CD8-positive, alpha-beta memory T cell (primary cell): ENCODE measurements around the gene FTSJ3. TPM values are rescaled to one million over a fixed set of nuclear protein-coding genes. Genes with fewer than 3 reads are reported as not detected.

Source experiments
- CTCF ChIA-PET: fragments of 350-600 bp; sonication (Branson Sonifier 250); formaldehyde crosslinking; loops from one replicate; lab custom pipeline; 2021; ENCODE audit warnings: antibody characterized with exemption; lab: Charles Lee
- POLR2A ChIA-PET: fragments of 350-600 bp; sonication (Branson Sonifier 250); formaldehyde crosslinking; loops from one replicate; lab custom pipeline; 2021; ENCODE audit warnings: antibody characterized with exemption; lab: Charles Lee
- DNase-seq, 5 donors: peaks; one replicate each; pipeline versions ENCODE4 v3.0.0 to v3.0.0-alpha.2; 2020 to 2022; ENCODE audit warnings: mixed read lengths in 1 of 5
- H3K27ac ChIP-seq: one replicate; pipeline ENCODE4 v1.7.0; 2013; ENCODE audit warnings: low read depth, mild to moderate bottlenecking, low read length, moderate library complexity
- H3K27me3 ChIP-seq: 2 replicates; pipeline ENCODE4 v1.7.0; 2013; ENCODE audit warnings: low read length, mild to moderate bottlenecking; ENCODE audit not compliant: insufficient read depth, poor library complexity, severe bottlenecking
- H3K36me3 ChIP-seq: 2 replicates; pipeline ENCODE4 v1.7.0; 2013; ENCODE audit warnings: mild to moderate bottlenecking, low read length, moderate library complexity; ENCODE audit not compliant: insufficient read depth
- H3K4me1 ChIP-seq: 2 replicates; pipeline ENCODE4 v1.7.0; 2013; ENCODE audit warnings: mild to moderate bottlenecking, low read length, moderate library complexity; ENCODE audit not compliant: insufficient read depth
- H3K4me3 ChIP-seq: 2 replicates; pipeline ENCODE4 v1.7.0; 2013; ENCODE audit warnings: mild to moderate bottlenecking, low read length
- H3K9me3 ChIP-seq: 2 replicates; pipeline ENCODE4 v1.7.0; 2013; ENCODE audit warnings: mild to moderate bottlenecking, low read length
- H3K27ac Mint-ChIP-seq, 8 donors: one replicate each; pipeline ENCODE4 v1.8.0; 2020 to 2021; ENCODE audit warnings: mixed read lengths in 8 of 8, mild to moderate bottlenecking in 6 of 8, inconsistent platforms in 3 of 8, moderate library complexity in 3 of 8
- H3K27me3 Mint-ChIP-seq, 2 donors: one replicate each; pipeline ENCODE4 v1.8.0; 2020 to 2021; ENCODE audit warnings: mixed read lengths in 2 of 2, mild to moderate bottlenecking in 1 of 2, moderate library complexity in 1 of 2
- H3K36me3 Mint-ChIP-seq, 3 donors: one replicate each; pipeline ENCODE4 v1.8.0; 2020 to 2021; ENCODE audit warnings: mixed read lengths in 3 of 3, inconsistent platforms in 1 of 3, mild to moderate bottlenecking in 1 of 3
- H3K4me1 Mint-ChIP-seq, 3 donors: one replicate each; pipeline ENCODE4 v1.8.0; 2020 to 2021; ENCODE audit warnings: mixed read lengths in 3 of 3, inconsistent platforms in 1 of 3, mild to moderate bottlenecking in 1 of 3
- H3K4me3 Mint-ChIP-seq, 7 donors: one replicate each; pipeline ENCODE4 v1.8.0; 2020 to 2021; ENCODE audit warnings: mixed read lengths in 7 of 7, mild to moderate bottlenecking in 6 of 7, moderate library complexity in 4 of 7, inconsistent platforms in 2 of 7
- H3K9me3 Mint-ChIP-seq, 5 donors: one replicate each; pipeline ENCODE4 v1.8.0; 2020 to 2022; ENCODE audit warnings: mixed read lengths in 5 of 5, mild to moderate bottlenecking in 3 of 5, moderate library complexity in 2 of 5, inconsistent platforms in 1 of 5
- polyA plus RNA-seq: library from polyadenylated mRNA; unstranded; fragments of 300-500 nt; fragmentation: Illumina TruSeq; gene quantifications from one replicate; pipeline ENCODE4 v1.2.3, GENCODE V29; 2021
- total RNA-seq, 2 experiments: library from RNA; stranded (reverse); gene quantifications; one replicate each; pipeline ENCODE4 v1.2.3, GENCODE V29; 2021

FTSJ3 gene
- total and polyA plus RNA-seq, 3 experiments from 2014 or later: 34.8 to 102 (median 98.1) TPM

- ChIA-PET POLR2A (interaction anchor here (0.6 to 0.9 kb wide), 2 partner anchors 20 to 101 kb away, joined by 3 to 6 read pairs; no protein-coding TSS in a partner anchor), CTCF (interaction anchor here (1.5 kb wide), 1 partner anchor 11 kb away, joined by 7 read pairs; no protein-coding TSS in a partner anchor)
- H3K9me3 ChIP-seq: no peaks in the 10 kb centered on the region
- peaks cover 29% of the 10 kb centered on the region for H3K4me1 ChIP-seq
- H3K27me3 ChIP-seq: no peaks in the 10 kb centered on the region
- Mint-ChIP-seq H3K9me3 (no peaks in the 10 kb centered on the region), H3K4me1 (peaks cover 43 to 63% (median 44%) of the 10 kb centered on the region in 3 donors), H3K27ac (peak overlapping the region; percentile 29 to 99 (median 80)), H3K4me3 (peak overlapping the region in 3 of 7 donors; percentile 19 to 44 (median 25)), H3K36me3 (peaks cover 12 to 87% (median 25%) of the 10 kb centered on the region in 3 donors), H3K27me3 (peaks cover 0 to 2% of the 10 kb centered on the region in 2 donors)
- H3K36me3 ChIP-seq: peaks cover 61% of the 10 kb centered on the region
- H3K4me3 ChIP-seq: no peak overlapping the region
- H3K27ac ChIP-seq: no peak overlapping the region
- no peak for DNase-seq
Measured at GRCh38 chr17:63823659-63824331, 3.7 kb downstream of the FTSJ3 start.

GRCh38 chr17:63822537-63822936, 4.9 kb downstream of the FTSJ3 start:
- ChIA-PET CTCF (no interaction called here), POLR2A (interaction anchor here (0.7 kb wide), 1 partner anchor 40 kb away, joined by 3 read pairs; no protein-coding TSS in a partner anchor)
- Mint-ChIP-seq H3K9me3 (no peaks in the 10 kb centered on the region), H3K4me3 (peak overlapping the region in 1 of 7 donors; percentile 49), H3K4me1 (peaks cover 32 to 51% (median 37%) of the 10 kb centered on the region in 3 donors), H3K36me3 (peaks cover 12 to 94% (median 29%) of the 10 kb centered on the region in 3 donors), H3K27me3 (peaks cover 0 to 2% of the 10 kb centered on the region in 2 donors), H3K27ac (peak overlapping the region in 4 of 8 donors; percentile 12 to 68 (median 48))
- H3K27ac ChIP-seq: no peak overlapping the region
- no peak for DNase-seq
- H3K4me1 ChIP-seq: peaks cover 18% of the 10 kb centered on the region
- H3K36me3 ChIP-seq: peaks cover 74% of the 10 kb centered on the region
- no peak overlapping the region for H3K4me3 ChIP-seq
- H3K27me3 ChIP-seq: no peaks in the 10 kb centered on the region
- no peaks in the 10 kb centered on the region for H3K9me3 ChIP-seq

GRCh38 chr17:63821804-63822203, 5.7 kb downstream of the FTSJ3 start:
- Mint-ChIP-seq H3K4me1 (peaks cover 24 to 43% (median 31%) of the 10 kb centered on the region in 3 donors), H3K36me3 (peaks cover 12 to 94% (median 29%) of the 10 kb centered on the region in 3 donors), H3K4me3 (no peak overlapping the region), H3K27me3 (peaks cover 0 to under 1% of the 10 kb centered on the region in 2 donors), H3K9me3 (no peaks in the 10 kb centered on the region), H3K27ac (peak overlapping the region; percentile 14 to 91 (median 46))
- H3K27me3 ChIP-seq: no peaks in the 10 kb centered on the region
- peaks cover 18% of the 10 kb centered on the region for H3K4me1 ChIP-seq
- H3K4me3 ChIP-seq: no peak overlapping the region
- ChIA-PET CTCF (interaction anchor here (1.2 to 2.2 kb wide), 3 partner anchors 9 to 27 kb away, joined by 3 to 5 read pairs (median 3); no protein-coding TSS in a partner anchor), POLR2A (interaction anchor here (0.7 kb wide), 1 partner anchor 40 kb away, joined by 3 read pairs; no protein-coding TSS in a partner anchor)
- H3K36me3 ChIP-seq: peaks cover 81% of the 10 kb centered on the region
- no peaks in the 10 kb centered on the region for H3K9me3 ChIP-seq
- H3K27ac ChIP-seq: no peak overlapping the region
- DNase-seq: no peak

DNA sequence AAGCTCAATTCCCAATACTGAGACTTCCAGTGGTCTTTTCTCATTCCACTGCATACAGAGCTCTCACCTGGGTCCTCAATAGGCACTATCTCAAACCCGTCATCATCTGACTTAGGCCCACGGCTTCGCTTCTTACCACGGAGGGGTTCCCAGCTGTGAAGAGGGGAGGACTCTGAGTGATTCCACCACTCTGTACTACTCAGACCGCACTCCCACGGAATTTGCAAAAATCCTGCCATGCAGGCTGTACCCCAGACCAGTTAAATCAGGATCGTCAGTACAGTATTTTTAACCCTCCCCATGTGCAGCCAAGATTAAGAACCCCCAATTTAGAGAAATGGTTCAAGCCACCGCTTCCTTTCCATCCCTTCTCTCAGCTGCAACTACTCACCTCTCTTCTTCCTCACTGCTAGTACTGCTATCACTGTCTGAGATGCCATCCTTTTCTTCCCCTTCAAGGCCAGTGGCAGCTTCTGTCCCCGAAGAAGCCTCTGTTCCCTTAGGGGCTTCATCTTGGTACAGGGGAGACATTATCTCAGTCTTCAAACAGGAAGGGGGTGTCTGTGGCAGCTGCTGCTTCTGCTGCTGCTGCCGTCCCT, 6.4 kb downstream of the FTSJ3 start:
- H3K4me3 Mint-ChIP-seq: peak overlapping the region in 3 of 7 donors; percentile 24 to 57 (median 42)

DNA sequence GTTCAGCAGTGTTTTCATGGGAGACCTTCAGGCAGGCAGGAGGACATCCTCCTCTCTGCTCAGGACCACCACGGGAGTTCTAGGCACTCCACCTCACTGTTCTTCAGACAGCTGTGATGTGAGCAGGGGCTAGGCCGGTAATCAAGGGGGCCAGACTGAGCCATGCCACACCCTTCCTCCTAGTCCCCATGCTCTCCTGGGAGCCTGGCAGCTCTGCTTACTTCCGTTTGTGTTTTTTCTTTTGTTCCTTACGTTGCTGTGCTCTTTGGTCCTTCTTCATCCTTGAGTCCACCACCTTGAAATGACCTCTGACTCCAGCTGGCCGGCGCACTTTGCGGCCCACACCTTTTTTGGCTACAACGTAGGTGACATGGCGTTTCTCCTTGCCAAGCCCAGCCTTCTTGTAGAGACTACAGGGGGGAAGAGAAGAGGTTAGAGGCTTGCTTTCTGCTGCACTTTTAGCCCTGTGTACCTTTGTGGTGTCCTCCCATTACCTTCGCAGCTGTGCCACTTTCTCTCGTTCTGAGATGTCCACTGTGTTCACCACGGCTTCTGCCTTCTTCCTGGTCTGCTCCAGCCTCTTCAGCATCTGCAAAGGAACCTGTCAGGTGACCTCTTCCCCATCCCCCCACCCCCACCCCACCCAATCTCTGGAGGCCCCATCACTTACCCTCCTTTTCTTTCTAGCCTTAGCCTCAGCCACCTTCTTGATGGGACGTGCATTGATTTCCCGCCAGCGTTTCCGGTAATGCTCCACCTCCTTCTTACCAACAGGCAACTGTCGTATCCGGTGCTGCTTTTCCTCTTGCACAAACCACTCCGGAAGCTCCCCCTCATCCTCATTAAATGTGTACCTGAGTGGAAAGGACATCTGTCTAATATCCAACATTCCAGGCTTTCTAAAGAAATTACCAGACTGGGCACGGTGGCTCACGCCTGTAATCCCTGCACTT, 7.6 kb downstream of the FTSJ3 start:
- Mint-ChIP-seq H3K27me3 (no peaks in the 10 kb centered on the region), H3K4me1 (peaks cover 9 to 25% (median 16%) of the 10 kb centered on the region in 3 donors), H3K36me3 (peaks cover 7 to 99% (median 34%) of the 10 kb centered on the region in 3 donors), H3K27ac (peak overlapping the region in 7 of 8 donors; percentile 28 to 92 (median 68)), H3K9me3 (no peaks in the 10 kb centered on the region), H3K4me3 (peak overlapping the region in 4 of 7 donors; percentile 13 to 42 (median 26))
- no peak for DNase-seq
- no peak overlapping the region for H3K27ac ChIP-seq
- H3K27me3 ChIP-seq: no peaks in the 10 kb centered on the region
- peaks cover 5% of the 10 kb centered on the region for H3K4me1 ChIP-seq
- POLR2A ChIA-PET: interaction anchor here (0.6 kb wide), 1 partner anchor 129 kb away, joined by 3 read pairs; no protein-coding TSS in a partner anchor
- CTCF ChIA-PET: interaction anchor here (1.8 to 2.2 kb wide), 3 partner anchors 19 to 29 kb away, joined by 3 to 5 read pairs (median 5); no protein-coding TSS in a partner anchor
- H3K4me3 ChIP-seq: no peak overlapping the region
- H3K9me3 ChIP-seq: no peaks in the 10 kb centered on the region
- peaks cover 89% of the 10 kb centered on the region for H3K36me3 ChIP-seq

More for the DNA sequence above, 6.4 kb downstream of the FTSJ3 start:
- Histone ChIP-seq H3K36me3 (peaks cover 88% of the 10 kb centered on the region), H3K27me3 (no peaks in the 10 kb centered on the region), H3K9me3 (no peaks in the 10 kb centered on the region), H3K4me3 (no peak overlapping the region), H3K4me1 (peaks cover 14% of the 10 kb centered on the region), H3K27ac (no peak overlapping the region)
- peaks cover 12 to 97% (median 29%) of the 10 kb centered on the region in 3 donors for H3K36me3 Mint-ChIP-seq
- ChIA-PET CTCF (interaction anchor here (1.2 to 2.2 kb wide), 3 partner anchors 9 to 28 kb away, joined by 3 to 5 read pairs (median 3); no protein-coding TSS in a partner anchor), POLR2A (no interaction called here)
- H3K9me3 Mint-ChIP-seq: no peaks in the 10 kb centered on the region
- H3K27ac Mint-ChIP-seq: peak overlapping the region in 5 of 8 donors; percentile 24 to 79 (median 71)
- H3K27me3 Mint-ChIP-seq: no peaks in the 10 kb centered on the region
- H3K4me1 Mint-ChIP-seq: peaks cover 17 to 36% (median 23%) of the 10 kb centered on the region in 3 donors
- DNase-seq: no peak

DNA sequence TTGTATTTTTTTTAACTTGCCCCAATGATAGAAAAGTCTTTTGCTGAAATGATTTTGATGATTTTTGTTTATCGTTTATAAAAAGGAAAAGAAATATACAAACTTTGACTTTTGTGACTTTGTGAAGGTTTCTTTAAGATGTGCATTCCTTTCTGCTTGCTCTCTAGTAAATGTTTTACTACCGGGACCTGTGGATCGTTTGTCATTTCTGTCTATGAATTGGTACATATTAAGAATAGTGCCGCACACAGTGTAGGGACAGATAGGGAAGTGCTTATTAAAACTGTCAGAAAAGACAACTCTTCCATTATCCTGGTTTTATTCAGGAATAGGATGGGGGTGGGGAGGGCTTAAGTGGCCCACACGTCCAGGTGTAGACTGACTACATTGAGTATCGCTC, 8.3 kb downstream of the FTSJ3 start:
- peaks cover 1 to 99% (median 31%) of the 10 kb centered on the region in 3 donors for H3K36me3 Mint-ChIP-seq
- DNase-seq: no peak
- H3K4me3 ChIP-seq: no peak overlapping the region
- ChIA-PET POLR2A (no interaction called here), CTCF (interaction anchor here (1.8 kb wide), 1 partner anchor 30 kb away, joined by 5 read pairs; no protein-coding TSS in a partner anchor)
- H3K27ac Mint-ChIP-seq: peak overlapping the region in 5 of 8 donors; percentile 2 to 77 (median 51)
- H3K4me3 Mint-ChIP-seq: peak overlapping the region in 1 of 7 donors; percentile 3
- H3K9me3 Mint-ChIP-seq: no peaks in the 10 kb centered on the region
- H3K36me3 ChIP-seq: peaks cover 88% of the 10 kb centered on the region
- no peaks in the 10 kb centered on the region for H3K27me3 Mint-ChIP-seq
- no peak overlapping the region for H3K27ac ChIP-seq
- no peaks in the 10 kb centered on the region for H3K9me3 ChIP-seq
- H3K4me1 Mint-ChIP-seq: peaks cover 7 to 22% (median 11%) of the 10 kb centered on the region in 3 donors
- H3K27me3 ChIP-seq: no peaks in the 10 kb centered on the region
- peaks cover 5% of the 10 kb centered on the region for H3K4me1 ChIP-seq
